ENCODE data around the gene OR4D2.
"Not testable (repeated sequence)": the region's sequence is repeated elsewhere in the genome, so short reads cannot be mapped to it uniquely, and the experiment has no call there.

Gene OR4D2

GRCh38 chr17:58166682-58167081, at the start of gene OR4D2:
Gene OR4D2, plus strand, starts transcription at chr17:58166982. Its CDS starts 2,674 bp downstream, at chr17:58169656.
- no peak for DNase-seq

GRCh38 chr17:58117382-58117781, 49.4 kb upstream of the OR4D2 start:
- DNase-seq: no peak

- DNase-seq: no peak
These were observed 47.3 kb upstream of the OR4D2 start for GRCh38 chr17:58119491-58119890.

GRCh38 chr17:58120195-58120822, 46.5 kb upstream of the OR4D2 start:
- peak; percentile 59 for DNase-seq

GRCh38 chr17:58121925-58122324, 44.9 kb upstream of the OR4D2 start:
- DNase-seq: peak; percentile 30

GRCh38 chr17:58127846-58128245, 38.9 kb upstream of the OR4D2 start:
- DNase-seq: no peak

GRCh38 chr17:58132697-58133096, 34.1 kb upstream of the OR4D2 start:
- not testable (repeated sequence) for DNase-seq

GRCh38 chr17:58136669-58137279, 30.0 kb upstream of the OR4D2 start:
- DNase-seq: no peak

GRCh38 chr17:58141505-58141904, 25.3 kb upstream of the OR4D2 start:
- no peak for DNase-seq

- not testable (repeated sequence) for DNase-seq
These were observed 23.4 kb upstream of the OR4D2 start for GRCh38 chr17:58143335-58143734.

GRCh38 chr17:58144801-58145200, 22.0 kb upstream of the OR4D2 start:
- DNase-seq: no peak

- no peak for DNase-seq
These were observed 18.8 kb upstream of the OR4D2 start, which contains the start of gene OR4D1 for GRCh38 chr17:58147930-58148434. Gene OR4D1, plus strand, starts transcription at chr17:58148384. Its CDS starts 6,770 bp downstream, at chr17:58155154.

- no peak for DNase-seq
These were observed 18.2 kb upstream of the OR4D2 start for GRCh38 chr17:58148609-58149008.

- DNase-seq: no peak
These were observed 16.4 kb upstream of the OR4D2 start for GRCh38 chr17:58150394-58150793.

- peak; percentile 50 for DNase-seq
These were observed 13.7 kb upstream of the OR4D2 start for GRCh38 chr17:58153046-58153445.

GRCh38 chr17:58153671-58154070, 13.1 kb upstream of the OR4D2 start:
- no peak for DNase-seq

- DNase-seq: peak; percentile 75
These were observed 9.7 kb upstream of the OR4D2 start for GRCh38 chr17:58156839-58157803.

- DNase-seq: no peak
These were observed 8.6 kb upstream of the OR4D2 start for GRCh38 chr17:58158181-58158580.

GRCh38 chr17:58161566-58161965, 5.2 kb upstream of the OR4D2 start:
- no peak for DNase-seq

GRCh38 chr17:58165981-58166380, 801 bp upstream of the OR4D2 start:
- no peak for DNase-seq

- no peak for DNase-seq
These were observed 3.8 kb downstream of the OR4D2 start for GRCh38 chr17:58170622-58171021.

GRCh38 chr17:58172369-58173071, 5.7 kb downstream of the OR4D2 start:
- DNase-seq: no peak

- no peak for DNase-seq
These were observed 8.1 kb downstream of the OR4D2 start for GRCh38 chr17:58174871-58175270.
